ENCODE results near the gene LCE2D. TPM values are rescaled to one million over a fixed set of nuclear protein-coding genes. Genes with fewer than 3 reads are reported as not detected.

The LCE2D gene
- total RNA-seq, 1 experiment from 2014 or later, result not detected

GRCh38 chr1:152656459-152656858, 6.7 kb upstream of the LCE2D start:
- H3K18ac ChIP-seq (ENCODE audit: insufficient read length, low read depth, low read length), result no peak overlapping the region
- H2BK12ac ChIP-seq (ENCODE audit: insufficient read length, low read depth, low read length), result no peak overlapping the region
- no peak overlapping the region for H3K4me2 ChIP-seq (ENCODE audit: insufficient read depth, insufficient read length, low read length)
- H3K23ac ChIP-seq (ENCODE audit: insufficient read length, low read depth, low read length), result no peak overlapping the region
- no peak overlapping the region for H3K56ac ChIP-seq (ENCODE audit: insufficient read length, low read depth, low read length)
- Mint-ChIP-seq H3K27ac (no peak overlapping the region), H3K27me3 (ENCODE audit: low read depth) (no peaks in the 10 kb centered on the region; the same call in 1 of the 2 replicates), H3K4me3 (no peak overlapping the region), H3K36me3 (ENCODE audit: insufficient read depth in 1 of 3, low read depth in 3 of 3) (peaks cover 0 to 23% (median 4%) of the 10 kb centered on the region in 3 experiments; a peak in 4 of 7 replicates), H3K9me3 (peaks cover 90 to 94% of the 10 kb centered on the region in 2 experiments), H3K4me1 (no peaks in the 10 kb centered on the region)
- DNase-seq, result no peak
- no peak overlapping the region for H3K14ac ChIP-seq (ENCODE audit: insufficient read depth, low read length)
- no peak overlapping the region for H2BK120ac ChIP-seq (ENCODE audit: low read depth, low read length, poor library complexity, severe bottlenecking)
- peaks cover 83% of the 10 kb centered on the region for H3K9me3 ChIP-seq (ENCODE audit: control insufficient read depth, low read depth, low read length)
- H2BK5ac ChIP-seq (ENCODE audit: insufficient read length, low read length), result no peak overlapping the region
- H3K27me3 ChIP-seq (ENCODE audit: insufficient read depth, low read length), result no peaks in the 10 kb centered on the region
- no peaks in the 10 kb centered on the region for H4K20me1 ChIP-seq (ENCODE audit: control insufficient read depth, insufficient read depth, insufficient read length)
- TF ChIP-seq CTCF (conservative IDR thresholded peaks at IDR 0.05), result no peak
- WGBS (ENCODE audit: extremely low coverage, insufficient read length, low lambda C conversion rate), result no CpG with 5 or more reads among the region's 2 CpGs
- no peak overlapping the region for H3K9ac ChIP-seq (ENCODE audit: extremely low read depth, insufficient read length, low read length)
- no peak overlapping the region for H3K27ac ChIP-seq (ENCODE audit: insufficient read length, low read depth, low read length)
- no peak overlapping the region for H2AFZ ChIP-seq (ENCODE audit: low read length)
- H2BK20ac ChIP-seq (ENCODE audit: low read depth, low read length, poor library complexity, severe bottlenecking), result no peak overlapping the region
- H3K79me1 ChIP-seq (ENCODE audit: insufficient read depth, low read depth, low read length, poor library complexity, severe bottlenecking), result no peaks in the 10 kb centered on the region
- H2AK5ac ChIP-seq (ENCODE audit: insufficient read length, low read length), result no peak overlapping the region
- H4K8ac ChIP-seq (replicated peaks; ENCODE audit: insufficient read length, low read depth, low read length), result no peak overlapping the region
- no peak overlapping the region for H4K5ac ChIP-seq (ENCODE audit: insufficient read length, low read depth, low read length)
- H3K4me1 ChIP-seq (ENCODE audit: insufficient read depth, low read length), result no peaks in the 10 kb centered on the region
- no peak overlapping the region for H3T11ph ChIP-seq (ENCODE audit: low read length)
- no peak overlapping the region for H4K91ac ChIP-seq (ENCODE audit: insufficient read length, low read depth, low read length)
- H3K4ac ChIP-seq (ENCODE audit: low read depth, low read length), result no peak overlapping the region
- H2BK15ac ChIP-seq (ENCODE audit: low read depth, low read length), result no peak overlapping the region
- H3K79me2 ChIP-seq (ENCODE audit: insufficient read depth, low read length), result no peaks in the 10 kb centered on the region
- H3K23me2 ChIP-seq (ENCODE audit: insufficient read length, low read depth, low read length, poor library complexity, severe bottlenecking), result no peaks in the 10 kb centered on the region

Data from H9 (cell line).